Measurements from ENCODE around the gene DNLZ. TPM values are rescaled to one million over a fixed set of nuclear protein-coding genes. Genes with fewer than 3 reads are reported as not detected.

Gene DNLZ
- total RNA-seq, 1 experiment from 2014 or later = 26.5 TPM

GRCh38 chr9:136331556-136332481 lies 31.7 kb downstream of the DNLZ start:
- no peaks in the 10 kb centered on the region for H3K9me3 ChIP-seq (ENCODE audit: control insufficient read depth, insufficient read depth, low read depth, low read length)
- no TSS peak for BruUV-seq (replicated peaks)
- DNase-seq (ENCODE audit: low read depth, low spot score) = no peak
- POLR2A ChIA-PET = no interaction called here
- no peak for ATAC-seq
- in situ Hi-C loops (cut with HindIII; ENCODE audit: low pct_unique_long_range_greater_than_20kb, low sequenced_read_pairs) = no loop called here
- no peak for TF ChIP-seq CTCF (IDR thresholded peaks at IDR 0.05)
- TF ChIP-seq SIN3A (IDR thresholded peaks at IDR 0.05; ENCODE audit: borderline replicate concordance, insufficient read depth, low read depth, low read length) = no peak
- H3K4me3 ChIP-seq (ENCODE audit: low read depth in 2 of 2, low read length in 2 of 2) = no peak overlapping the region
- H3K4me1 ChIP-seq (ENCODE audit: control insufficient read depth, insufficient read depth, low read length) = no peaks in the 10 kb centered on the region; the same call in 1 of the 2 replicates
- no peaks in the 10 kb centered on the region for H3K27me3 ChIP-seq (ENCODE audit: control insufficient read depth, insufficient read depth, low read length)
- no peak overlapping the region for H3K27ac ChIP-seq (ENCODE audit: low read length)
- intact Hi-C loops (cut with micrococcal nuclease; ENCODE audit: unreplicated experiment) = no loop called here
- H3K36me3 ChIP-seq (ENCODE audit: control insufficient read depth, insufficient read depth, low read length) = no peaks in the 10 kb centered on the region; the same call in 1 of the 2 replicates
- CTCF ChIA-PET = interaction anchor here (0.7 kb wide), 1 partner anchor 871 kb away, joined by 20 read pairs; no protein-coding TSS in a partner anchor

GRCh38 chr9:136331030-136331429 lies 32.5 kb downstream of the DNLZ start:
- Histone ChIP-seq H3K27me3 (ENCODE audit: control insufficient read depth, insufficient read depth, low read length) (no peaks in the 10 kb centered on the region), H3K36me3 (ENCODE audit: control insufficient read depth, insufficient read depth, low read length) (no peaks in the 10 kb centered on the region; the same call in 1 of the 2 replicates), H3K27ac (ENCODE audit: low read length) (no peak overlapping the region), H3K4me1 (ENCODE audit: control insufficient read depth, insufficient read depth, low read length) (no peaks in the 10 kb centered on the region; the same call in 1 of the 2 replicates), H3K4me3 (ENCODE audit: low read depth in 2 of 2, low read length in 2 of 2) (no peak overlapping the region), H3K9me3 (ENCODE audit: control insufficient read depth, insufficient read depth, low read depth, low read length) (no peaks in the 10 kb centered on the region)
- ChIA-PET POLR2A (no interaction called here), CTCF (no interaction called here)
- intact Hi-C loops (cut with micrococcal nuclease; ENCODE audit: unreplicated experiment) = no loop called here
- in situ Hi-C loops (cut with HindIII; ENCODE audit: low pct_unique_long_range_greater_than_20kb, low sequenced_read_pairs) = no loop called here
- BruUV-seq (replicated peaks) = no TSS peak
- DNase-seq (ENCODE audit: low read depth, low spot score) (no peak), ATAC-seq (no peak)
- TF ChIP-seq TCF7L2 (IDR thresholded peaks at IDR 0.05; ENCODE audit: low read depth, low read length) (no peak), SIN3A (IDR thresholded peaks at IDR 0.05; ENCODE audit: borderline replicate concordance, insufficient read depth, low read depth, low read length) (no peak), POLR2AphosphoS5 (IDR thresholded peaks at IDR 0.05; ENCODE audit: low read depth, low read length) (no peak), REST (IDR thresholded peaks at IDR 0.05; ENCODE audit: insufficient read depth in 1 of 2, low read depth in 2 of 2, low read length in 1 of 2) (no peak), CTCF (IDR thresholded peaks at IDR 0.05) (no peak)
